GM23248 (cell line): ENCODE measurements around the gene TMCC2. TPM values are rescaled to one million over a fixed set of nuclear protein-coding genes. Genes with fewer than 3 reads are reported as not detected.
"Not testable (repeated sequence)": the region's sequence is repeated elsewhere in the genome, so short reads cannot be mapped to it uniquely, and the experiment has no call there.

Experiments
- DNase-seq: peaks from one replicate; pipeline ENCODE4 v3.0.0-alpha.2; 2015
- H2AFZ ChIP-seq: fragments of 200-600 bp; sonication (generic); 2 replicates; pipeline ENCODE4 v1.6.1; 2016; ENCODE audit warnings: antibody characterized with exemption
- H3F3A ChIP-seq: fragments of 200-600 bp; sonication (generic); 2 replicates; pipeline ENCODE4 v1.6.1; 2016; ENCODE audit warnings: mild to moderate bottlenecking, antibody characterized with exemption, mixed run types; ENCODE audit not compliant: insufficient read depth
- H3K27ac ChIP-seq: fragments of 200-600 bp; sonication (generic); 2 replicates; pipeline ENCODE4 v1.5.1; 2016; ENCODE audit warnings: mild to moderate bottlenecking
- H3K27me3 ChIP-seq: fragments of 200-600 bp; sonication (generic); replicated peaks from 2 replicates; pipeline ENCODE4 v1.6.1; 2016; ENCODE audit warnings: mild to moderate bottlenecking; ENCODE audit not compliant: insufficient read depth
- H3K36me3 ChIP-seq: fragments of 200-600 bp; sonication (generic); 2 replicates; pipeline ENCODE4 v1.6.1; 2016; ENCODE audit warnings: low read depth, mild to moderate bottlenecking
- H3K4me1 ChIP-seq: fragments of 200-600 bp; sonication (generic); 2 replicates; pipeline ENCODE4 v1.6.1; 2016; ENCODE audit warnings: mild to moderate bottlenecking; ENCODE audit not compliant: insufficient read depth
- H3K4me2 ChIP-seq: fragments of 200-600 bp; sonication (generic); one replicate; pipeline ENCODE4 v1.6.1; 2016; ENCODE audit warnings: mild to moderate bottlenecking; ENCODE audit not compliant: unreplicated experiment
- H3K4me3 ChIP-seq: fragments of 200-600 bp; sonication (generic); 2 replicates; pipeline ENCODE4 v1.5.1; 2016; ENCODE audit warnings: mild to moderate bottlenecking
- H3K79me2 ChIP-seq: fragments of 200-600 bp; sonication (generic); 2 replicates; pipeline ENCODE4 v1.6.1; 2016; ENCODE audit warnings: mild to moderate bottlenecking; ENCODE audit not compliant: insufficient read depth
- H3K9ac ChIP-seq: fragments of 200-600 bp; sonication (generic); 2 replicates; pipeline ENCODE4 v1.6.1; 2016; ENCODE audit warnings: mild to moderate bottlenecking
- H3K9me2 ChIP-seq: fragments of 200-600 bp; sonication (generic); 2 replicates; pipeline ENCODE4 v1.6.1; 2016; ENCODE audit warnings: mixed run types, mild to moderate bottlenecking, moderate library complexity; ENCODE audit not compliant: insufficient read depth
- H3K9me3 ChIP-seq: fragments of 200-600 bp; sonication (generic); one replicate; pipeline ENCODE4 v1.6.1; 2017; ENCODE audit warnings: low read depth
- H4K20me1 ChIP-seq: fragments of 200-600 bp; sonication (generic); 2 replicates; pipeline ENCODE4 v1.6.0; 2016; ENCODE audit not compliant: insufficient read depth
- EZH2 ChIP-seq: fragments of 200-600 bp; sonication (generic); IDR thresholded peaks from 2 replicates; pipeline ENCODE4 v1.6.1; 2018; ENCODE audit warnings: antibody characterized with exemption, mild to moderate bottlenecking; ENCODE audit not compliant: insufficient read depth, poor library complexity, severe bottlenecking
- EZH2phosphoT487 ChIP-seq: fragments of 200-600 bp; sonication (generic); IDR thresholded peaks from 2 replicates; pipeline ENCODE4 v1.6.1; 2018; ENCODE audit warnings: antibody characterized with exemption, moderate library complexity, mild to moderate bottlenecking, low read depth; ENCODE audit not compliant: insufficient read depth
- WGBS, 2 experiments: methylation state at CpG; one replicate each; pipeline ENCODE4 v1.1.6; 2015 to 2017; ENCODE audit warnings: low lambda C conversion rate in 2 of 2, low coverage in 1 of 2; ENCODE audit errors: missing lambda C conversion rate in 2 of 2; 5-methylcytosine and 5-hydroxymethylcytosine counted together
- in situ Hi-C: fragments of 300-500 bp; cut with MboI; formaldehyde crosslinking; loops from 2 replicates; pipeline ENCODE4 v1.15.0; 2020
- polyA plus RNA-seq: library from polyadenylated mRNA; unstranded; fragments of >200 nt; fragmentation: Nextera tagmentation; extraction: Ambion mirVana; gene quantifications from 2 replicates; pipeline ENCODE4 v1.2.1, GENCODE V29; 2016
- total RNA-seq: library from RNA; depleted of rRNA; stranded (reverse); fragments of >200 nt; shearing (Covaris generic); gene quantifications from 2 replicates; pipeline ENCODE4 v1.2.3, GENCODE V29; 2014

TMCC2 gene
- total and polyA plus RNA-seq, 2 experiments from 2014 or later, result 0.39 to 1.7 TPM

DNA sequence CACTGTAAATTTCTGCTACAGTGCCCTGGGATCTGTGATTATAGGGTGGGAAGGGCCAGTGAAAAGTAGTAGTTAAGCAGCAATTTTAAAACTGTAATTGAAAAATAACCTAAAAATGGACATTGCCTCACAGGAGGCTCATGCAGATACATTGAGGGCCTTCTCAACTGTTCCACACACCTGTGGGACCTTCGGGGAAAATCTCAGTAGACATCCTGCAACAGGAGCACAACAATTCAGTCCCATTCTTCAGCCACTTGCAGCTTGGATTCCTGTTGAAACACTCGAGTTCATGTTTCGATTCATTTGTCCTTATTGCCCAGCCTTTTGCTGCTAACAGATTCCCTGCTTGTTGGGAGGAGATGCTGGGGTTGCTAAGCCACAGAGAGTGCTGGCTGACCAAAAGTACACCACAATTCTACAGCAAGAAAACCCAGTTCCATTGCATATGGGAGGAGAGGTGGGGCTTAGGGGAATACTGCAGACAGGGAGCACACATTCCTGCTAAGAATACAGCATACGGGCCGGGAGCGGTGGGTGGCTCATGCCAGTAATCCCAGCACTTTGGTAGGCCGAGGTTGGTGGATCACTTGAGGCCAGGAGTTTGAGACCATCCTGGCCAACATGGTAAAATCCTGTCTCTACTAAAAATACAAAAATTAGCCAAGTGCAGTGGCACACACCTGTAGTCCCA, 4.5 kb downstream of the TMCC2 start:
- in situ Hi-C loops, result no loop called here
- Histone ChIP-seq H3K36me3 (no peaks in the 10 kb centered on the region), H4K20me1 (no peaks in the 10 kb centered on the region), H3K4me2 (no peak overlapping the region), H2AFZ (no peak overlapping the region), H3K9ac (no peak overlapping the region), H3K4me3 (no peak overlapping the region), H3K9me2 (no peaks in the 10 kb centered on the region), H3K4me1 (no peaks in the 10 kb centered on the region), H3K9me3 (no peaks in the 10 kb centered on the region), H3K27ac (no peak overlapping the region), H3F3A (peaks cover 6% of the 10 kb centered on the region; the same call in 1 of the 2 replicates), H3K27me3 (no peaks in the 10 kb centered on the region), H3K79me2 (no peaks in the 10 kb centered on the region)
- TF ChIP-seq EZH2phosphoT487 (no peak), EZH2 (no peak)
- 86 to 92% methylated on average over 7 of the region's 7 CpGs for WGBS, 2 experiments
- DNase-seq, result no peak

DNA sequence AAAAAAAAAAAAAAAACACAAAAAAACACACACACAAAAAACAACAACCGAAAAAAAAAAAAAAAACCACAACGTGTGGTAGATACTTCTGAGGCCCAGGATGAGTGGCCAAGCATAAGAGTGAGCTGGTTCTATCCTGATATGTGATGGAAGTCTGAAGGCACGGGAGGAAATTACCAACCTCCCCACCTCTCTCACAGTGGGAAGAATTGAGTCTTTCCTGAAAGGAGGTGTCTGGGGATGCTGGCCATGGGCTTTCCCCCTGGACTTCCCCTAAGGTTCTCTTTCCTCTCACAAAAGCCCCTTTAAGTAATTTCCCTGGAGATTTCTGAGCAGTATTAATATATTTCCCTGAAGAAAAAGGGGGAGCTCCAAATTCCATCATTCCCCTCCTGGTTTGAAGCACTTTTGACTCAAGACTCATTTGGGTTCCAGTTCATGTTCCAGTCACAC, 5.2 kb downstream of the TMCC2 start:
- TF ChIP-seq EZH2phosphoT487 (no peak), EZH2 (no peak)
- H3K27ac ChIP-seq, result no peak overlapping the region
- H3K79me2 ChIP-seq, result no peaks in the 10 kb centered on the region
- DNase-seq, result no peak
- 93 to 95% methylated on average over 3 of the region's 3 CpGs for WGBS, 2 experiments
- H3K4me3 ChIP-seq, result no peak overlapping the region
- no peaks in the 10 kb centered on the region for H3K9me2 ChIP-seq
- no peaks in the 10 kb centered on the region for H3K36me3 ChIP-seq
- H4K20me1 ChIP-seq, result no peaks in the 10 kb centered on the region
- H3K9me3 ChIP-seq, result no peaks in the 10 kb centered on the region
- H3F3A ChIP-seq, result 0 out of 2 replicates have a peak, but pooled peaks cover 5% of the 10 kb centered on the region
- no peak overlapping the region for H2AFZ ChIP-seq
- in situ Hi-C loops, result no loop called here
- no peak overlapping the region for H3K9ac ChIP-seq
- no peak overlapping the region for H3K4me2 ChIP-seq
- no peaks in the 10 kb centered on the region for H3K4me1 ChIP-seq
- no peaks in the 10 kb centered on the region for H3K27me3 ChIP-seq

DNA sequence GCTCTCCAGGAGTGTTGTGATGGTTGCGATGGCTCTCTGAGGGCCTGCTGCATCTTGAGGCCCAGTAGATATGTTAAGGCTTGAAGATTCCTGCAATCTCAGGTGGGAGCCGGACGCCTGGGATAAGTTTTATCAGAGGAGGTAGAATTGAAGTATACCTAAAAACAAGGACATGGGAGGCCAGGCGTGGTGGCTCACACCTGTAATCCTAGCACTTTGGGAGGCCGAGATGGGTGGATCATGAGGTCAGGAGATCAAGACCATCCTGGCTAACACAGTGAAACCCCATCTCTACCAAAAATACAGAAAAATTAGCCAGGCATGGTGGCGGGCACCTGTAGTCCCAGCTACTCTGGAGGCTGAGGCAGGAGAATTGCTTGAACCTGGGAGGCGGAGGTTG, 6.2 kb downstream of the TMCC2 start:
- DNase-seq, H2AFZ ChIP-seq, H3K4me1 ChIP-seq, H3K9me2 ChIP-seq, H3K4me2 ChIP-seq, H3K79me2 ChIP-seq, H3K27ac ChIP-seq, H3K27me3 ChIP-seq, H3K9ac ChIP-seq, H3F3A ChIP-seq, H3K9me3 ChIP-seq, in situ Hi-C loops, H3K4me3 ChIP-seq, H3K36me3 ChIP-seq, H4K20me1 ChIP-seq: not testable (repeated sequence)
- WGBS, 2 experiments, result 94% methylated on average over 7 of the region's 7 CpGs

DNA sequence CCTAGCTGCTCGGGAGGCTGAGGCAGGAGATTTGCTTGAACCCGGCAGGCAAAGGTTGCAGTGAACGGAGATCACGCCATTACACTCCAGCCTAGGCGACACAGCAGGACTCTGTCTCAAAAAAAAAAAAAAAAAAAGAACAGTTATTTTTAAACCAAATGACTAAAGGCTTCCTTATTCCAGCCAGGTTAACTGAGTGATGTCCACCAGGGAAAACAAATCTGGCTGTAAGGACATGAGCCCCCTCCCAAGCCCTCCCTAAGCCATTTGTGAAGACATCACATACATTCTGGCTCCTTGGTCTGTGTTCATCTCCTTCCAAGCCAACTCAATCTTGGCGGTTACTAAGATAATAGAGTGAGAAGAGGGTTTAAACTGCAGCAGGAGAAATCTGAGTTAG, 8.2 kb downstream of the TMCC2 start:
- Histone ChIP-seq H3K79me2 (no peaks in the 10 kb centered on the region), H3K9me3 (no peaks in the 10 kb centered on the region), H3F3A (no peaks in the 10 kb centered on the region), H3K36me3 (no peaks in the 10 kb centered on the region), H3K9ac (no peak overlapping the region), H3K4me3 (no peak overlapping the region), H3K9me2 (no peaks in the 10 kb centered on the region), H2AFZ (no peak overlapping the region), H3K27ac (no peak overlapping the region), H3K4me1 (no peaks in the 10 kb centered on the region), H3K27me3 (no peaks in the 10 kb centered on the region), H3K4me2 (no peak overlapping the region), H4K20me1 (no peaks in the 10 kb centered on the region)
- TF ChIP-seq EZH2phosphoT487 (no peak), EZH2 (no peak)
- DNase-seq, result no peak
- in situ Hi-C loops, result no loop called here
- 80 to 88% methylated on average over 6 of the region's 6 CpGs for WGBS, 2 experiments

DNA sequence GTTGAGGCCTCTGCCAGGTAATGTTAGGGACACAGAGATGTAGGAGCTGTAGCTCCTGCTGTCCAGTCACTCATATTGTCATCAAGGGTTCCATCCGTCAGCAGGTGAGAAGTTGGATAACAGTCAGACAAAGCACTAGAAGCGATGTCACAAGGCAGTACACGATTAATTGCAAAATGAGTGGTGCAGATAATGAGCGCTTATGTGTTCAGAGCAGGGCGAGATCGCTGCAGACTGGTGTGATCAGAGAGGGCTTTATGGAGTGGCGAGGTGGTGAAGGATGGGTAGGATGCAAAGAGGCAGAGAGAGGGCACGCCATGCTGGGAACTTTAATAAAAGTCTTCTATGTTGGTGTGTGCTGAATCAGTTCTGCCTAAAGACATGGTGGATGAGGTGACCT, 8.8 kb downstream of the TMCC2 start:
- no peaks in the 10 kb centered on the region for H3K79me2 ChIP-seq
- no peak overlapping the region for H3K4me3 ChIP-seq
- no peaks in the 10 kb centered on the region for H3F3A ChIP-seq
- H3K9me2 ChIP-seq, result no peaks in the 10 kb centered on the region
- TF ChIP-seq EZH2 (no peak), EZH2phosphoT487 (no peak)
- no peak overlapping the region for H3K27ac ChIP-seq
- no peak overlapping the region for H3K4me2 ChIP-seq
- H4K20me1 ChIP-seq, result no peaks in the 10 kb centered on the region
- DNase-seq, result no peak
- H3K9ac ChIP-seq, result no peak overlapping the region
- H3K9me3 ChIP-seq, result no peaks in the 10 kb centered on the region
- in situ Hi-C loops, result no loop called here
- WGBS, 2 experiments, result 94% methylated on average over 8 of the region's 8 CpGs
- no peaks in the 10 kb centered on the region for H3K27me3 ChIP-seq
- no peaks in the 10 kb centered on the region for H3K36me3 ChIP-seq
- no peaks in the 10 kb centered on the region for H3K4me1 ChIP-seq
- H2AFZ ChIP-seq, result no peak overlapping the region
